HCT116 (cell line): ENCODE measurements around the gene OR2H1. TPM values are rescaled to one million over a fixed set of nuclear protein-coding genes. Genes with fewer than 3 reads are reported as not detected.

Experiments
- ATAC-seq: fragments of 200-7000 bp; cut with Tn5 transposase; 2 replicates; pipeline ENCODE4 v1.9.1; 2020; ENCODE audit warnings: mild to moderate bottlenecking, moderate library complexity
- BruUV-seq: library from RNA; stranded (reverse); fragments of 400-500 nt; replicated peaks from 2 replicates; lab custom pipeline; 2021; lab: Mats Ljungman, UMichigan
- CTCF ChIA-PET: fragments of 300-600 bp; sonication (Branson Sonifier 250); formaldehyde crosslinking; loops from one replicate; lab custom pipeline; 2021; ENCODE audit warnings: antibody characterized with exemption; lab: Charles Lee
- POLR2A ChIA-PET: fragments of 300-600, 350-600 bp; sonication (Branson Sonifier 250); formaldehyde crosslinking; loops from one replicate; lab custom pipeline; 2021; ENCODE audit warnings: antibody characterized with exemption; lab: Charles Lee
- RAD21 ChIA-PET, 2 experiments: fragments of 300-600 bp; sonication (Branson Sonifier 250); formaldehyde crosslinking; loops; one replicate each; lab custom pipeline; 2023; ENCODE audit warnings: low total read pairs in 2 of 2; ENCODE audit not compliant: uncharacterized antibody in 2 of 2, unreplicated experiment in 2 of 2, low non-redundant PET in 1 of 2; lab: Charles Lee
- DNase-seq: peaks from one replicate; pipeline ENCODE4 v3.0.0-alpha.2; 2010; ENCODE audit warnings: low read depth, low spot score
- H2AFZ ChIP-seq: fragments of 200-600 bp; shearing (Covaris generic), sonication (generic); 2 replicates; pipeline ENCODE4 v1.6.1; 2017; ENCODE audit warnings: low read depth, mixed run types, mixed read lengths, antibody characterized with exemption, low read length; ENCODE audit not compliant: poor library complexity, severe bottlenecking
- H3K27ac ChIP-seq: 2 replicates; pipeline ENCODE4 v1.5.1; 2012; ENCODE audit warnings: low read depth, low read length
- H3K27me3 ChIP-seq: fragments of 200-600 bp; sonication (generic); 2 replicates; pipeline ENCODE4 v1.6.1; 2016; ENCODE audit warnings: mixed run types, low read length, mixed read lengths; ENCODE audit not compliant: insufficient read depth
- H3K36me3 ChIP-seq, 2 experiments: fragments of 200-500 bp in 1 of 2; fragments of 200-600 bp in 1 of 2; sonication (Bioruptor generic) in 1 of 2; sonication (generic) in 1 of 2; 2 replicates each; pipeline versions ENCODE4 v1.5.1 to v1.6.1; 2014 to 2016; ENCODE audit warnings: low read length in 2 of 2, inconsistent platforms in 1 of 2, mixed read lengths in 1 of 2, mixed run types in 1 of 2; ENCODE audit not compliant: insufficient read depth in 2 of 2, control insufficient read depth in 1 of 2
- H3K4me1 ChIP-seq, 2 experiments: fragments of 200-600 bp in 1 of 2; sonication (generic) in 1 of 2; 2 replicates each; pipeline versions ENCODE4 v1.5.1 to v1.6.1; 2012 to 2017; ENCODE audit warnings: low read length in 2 of 2, inconsistent platforms in 1 of 2, mild to moderate bottlenecking in 1 of 2, mixed read lengths in 1 of 2, mixed run types in 1 of 2, moderate library complexity in 1 of 2; ENCODE audit not compliant: insufficient read depth in 2 of 2, control insufficient read depth in 1 of 2
- H3K4me2 ChIP-seq: fragments of 200-600 bp; sonication (generic); 2 replicates; pipeline ENCODE4 v1.6.1; 2017; ENCODE audit warnings: mixed run types, low read length, mixed read lengths
- H3K4me3 ChIP-seq, 2 experiments: fragments of 200-600 bp in 1 of 2; sonication (generic) in 1 of 2; replicated peaks in 1 of 2; 2 replicates each; pipeline ENCODE4 v1.5.1; 2011 to 2016; ENCODE audit warnings: low read length in 2 of 2, control low read depth in 1 of 2, low read depth in 1 of 2, mild to moderate bottlenecking in 1 of 2, mixed read lengths in 1 of 2, mixed run types in 1 of 2
- H3K79me2 ChIP-seq: fragments of 200-600 bp; sonication (generic); 2 replicates; pipeline ENCODE4 v1.6.1; 2017; ENCODE audit warnings: mild to moderate bottlenecking, mixed run types, low read length, moderate library complexity, mixed read lengths; ENCODE audit not compliant: insufficient read depth
- H3K9ac ChIP-seq: fragments of 200-600 bp; sonication (generic); 2 replicates; pipeline ENCODE4 v1.6.1; 2016; ENCODE audit warnings: low read length, mixed read lengths
- H3K9me2 ChIP-seq: fragments of 200-600 bp; sonication (generic), shearing (Covaris generic); 2 replicates; pipeline ENCODE4 v1.6.1; 2017; ENCODE audit warnings: mixed run types, mild to moderate bottlenecking, moderate library complexity; ENCODE audit not compliant: insufficient read depth
- H3K9me3 ChIP-seq, 2 experiments: fragments of 200-500 bp in 1 of 2; fragments of 200-600 bp in 1 of 2; sonication (Bioruptor generic) in 1 of 2; sonication (generic) in 1 of 2; 2 replicates each; pipeline ENCODE4 v1.6.1; 2014 to 2017; ENCODE audit warnings: low read length in 2 of 2, mixed read lengths in 2 of 2, inconsistent platforms in 1 of 2, low read depth in 1 of 2, mild to moderate bottlenecking in 1 of 2, mixed run types in 1 of 2, moderate library complexity in 1 of 2; ENCODE audit not compliant: control insufficient read depth in 1 of 2, insufficient read depth in 1 of 2
- H4K20me1 ChIP-seq: fragments of 200-600 bp; sonication (generic), shearing (Covaris generic); 2 replicates; pipeline ENCODE4 v1.6.1; 2017; ENCODE audit warnings: mixed run types, mild to moderate bottlenecking, moderate library complexity; ENCODE audit not compliant: insufficient read depth
- ATF3 ChIP-seq: IDR thresholded peaks from 2 replicates; pipeline ENCODE4 v1.6.1; 2012
- FOSL1 ChIP-seq: IDR thresholded peaks from 2 replicates; pipeline ENCODE4 v1.6.1; 2012; ENCODE audit warnings: low read depth
- REST ChIP-seq: IDR thresholded peaks from 2 replicates; pipeline ENCODE4 v1.6.1; 2012; ENCODE audit warnings: low read depth
- SP1 ChIP-seq: IDR thresholded peaks from 2 replicates; pipeline ENCODE4 v1.6.1; 2012; ENCODE audit warnings: low read depth
- TCF7L2 ChIP-seq: IDR thresholded peaks from 2 replicates; pipeline ENCODE4 v1.7.0; 2011; ENCODE audit warnings: borderline replicate concordance, inconsistent platforms; ENCODE audit not compliant: insufficient read depth, insufficient read length; ENCODE audit errors: extremely low read depth
- YY1 ChIP-seq: IDR thresholded peaks from 2 replicates; pipeline ENCODE4 v1.6.1; 2011; ENCODE audit warnings: low read length, low read depth, moderate library complexity, mild to moderate bottlenecking; ENCODE audit not compliant: insufficient replicate concordance; ENCODE audit errors: extremely low read depth
- ZNF274 ChIP-seq: fragments of 200-500 bp; sonication (Bioruptor generic); IDR thresholded peaks from 2 replicates; pipeline ENCODE4 v1.6.1; 2014; ENCODE audit warnings: mild to moderate bottlenecking, low read depth, low read length, inconsistent platforms
- intact Hi-C: fragments of 100-400 bp; cut with micrococcal nuclease; formaldehyde crosslinking; loops from 2 replicates; pipeline ENCODE4 v1.10.0; 2022
- total RNA-seq: library from RNA; stranded (reverse); gene quantifications from one replicate; pipeline ENCODE4 v1.2.1, GENCODE V29; 2021; ENCODE audit not compliant: unreplicated experiment

The OR2H1 gene
- total RNA-seq, 1 experiment from 2014 or later = not detected

GRCh38 chr6:29419516-29419915 lies 37.4 kb upstream of the OR2H1 start:
- no peak for ATAC-seq
- Histone ChIP-seq H3K36me3 (no peaks in the 10 kb centered on the region), H3K4me1 (no peaks in the 10 kb centered on the region), H3K27me3 (no peaks in the 10 kb centered on the region), H3K9me3 (no peaks in the 10 kb centered on the region), H4K20me1 (no peaks in the 10 kb centered on the region), H3K27ac (no peak overlapping the region), H3K9me2 (no peaks in the 10 kb centered on the region), H3K9ac (no peak overlapping the region), H3K79me2 (no peaks in the 10 kb centered on the region), H2AFZ (no peak overlapping the region), H3K4me2 (no peak overlapping the region), H3K4me3 (no peak overlapping the region)
- POLR2A ChIA-PET = no interaction called here
- BruUV-seq = no TSS peak
- no peak for DNase-seq
- TF ChIP-seq ZNF274 (no peak), FOSL1 (no peak), SP1 (no peak), REST (no peak), TCF7L2 (no peak), YY1 (no peak), ATF3 (no peak)
- CTCF ChIA-PET = no interaction called here
- intact Hi-C loops = no loop called here
- RAD21 ChIA-PET = no interaction called here
